K562 (cell line): ENCODE results near the gene MRRF. TPM values are rescaled to one million over a fixed set of nuclear protein-coding genes. Genes with fewer than 3 reads are reported as not detected.

Experiments
- ATAC-seq: fragments of 200-7000 bp; cut with Tn5 transposase; 3 replicates; pipeline ENCODE4 v1.9.1; 2020; ENCODE audit warnings: moderate library complexity
- BruUV-seq: library from RNA; stranded (reverse); fragments of 400-500 nt; replicated peaks from 2 replicates; lab custom pipeline; 2021; lab: Mats Ljungman, UMichigan
- CTCF ChIA-PET: fragments of 300-600 bp; formaldehyde crosslinking; extraction: SDS; loops from one replicate; lab custom pipeline; 2021; ENCODE audit warnings: low intra/inter-chr PET ratio; lab: Yijun Ruan, JAX
- POLR2A ChIA-PET: fragments of 300-600, 350-650 bp; sonication (Branson Sonifier 250); formaldehyde crosslinking; extraction: SDS; loops from one replicate; lab custom pipeline; 2021; ENCODE audit warnings: antibody characterized with exemption, inconsistent platforms; lab: Yijun Ruan, JAX
- DNase-seq, 4 experiments: peaks; one replicate each; pipeline versions ENCODE4 v3.0.0 to v3.0.0-alpha.2; 2011 to 2018; ENCODE audit warnings: low spot score in 3 of 4, mixed read lengths in 3 of 4; ENCODE audit errors: extremely low read depth in 1 of 4
- FAIRE-seq: peaks from 2 replicates; lab custom pipeline; 2011; peaks lifted over from hg19 to GRCh38; lab: Jason Lieb, UNC
- H2AFZ ChIP-seq: 2 replicates; pipeline ENCODE4 v1.6.0; 2011; ENCODE audit warnings: low read depth, low read length, control low read depth, inconsistent platforms
- H3K27ac ChIP-seq: fragments of 200-600 bp; 3 replicates; pipeline ENCODE4 v1.8.0; 2011; ENCODE audit warnings: low read depth, mild to moderate bottlenecking, control low read depth, inconsistent platforms, low read length, moderate library complexity, mixed read lengths; ENCODE audit errors: extremely low read depth
- H3K27me3 ChIP-seq, 2 experiments: fragments of 300-600 bp in 1 of 2; 2 replicates in 1 of 2; 3 replicates in 1 of 2; pipeline versions ENCODE4 v1.6.0 to v1.8.0; 2011; ENCODE audit warnings: inconsistent platforms in 2 of 2, low read length in 2 of 2, mild to moderate bottlenecking in 1 of 2, mixed read lengths in 1 of 2, moderate library complexity in 1 of 2; ENCODE audit not compliant: control insufficient read depth in 2 of 2, insufficient read depth in 2 of 2
- H3K36me3 ChIP-seq: fragments of 300-600 bp; 3 replicates; pipeline ENCODE4 v1.8.0; 2011; ENCODE audit warnings: mild to moderate bottlenecking, low read length, inconsistent platforms; ENCODE audit not compliant: control insufficient read depth, insufficient read depth
- H3K4me1 ChIP-seq, 2 experiments: fragments of 200-600 bp in 1 of 2; replicated peaks in 1 of 2; 2 replicates in 1 of 2; 3 replicates in 1 of 2; pipeline versions ENCODE4 v1.5.1 to v1.8.0; 2011; ENCODE audit warnings: inconsistent platforms in 2 of 2, low read length in 2 of 2, mild to moderate bottlenecking in 1 of 2, mixed read lengths in 1 of 2, moderate library complexity in 1 of 2; ENCODE audit not compliant: control insufficient read depth in 2 of 2, insufficient read depth in 2 of 2
- H3K4me2 ChIP-seq: 2 replicates; pipeline ENCODE4 v1.6.1; 2011; ENCODE audit warnings: low read length, control low read depth, inconsistent platforms, mixed read lengths; ENCODE audit not compliant: insufficient read depth
- H3K4me3 ChIP-seq: fragments of 200-600 bp; sonication (generic), shearing (Covaris generic); 2 replicates; pipeline ENCODE4 v1.5.1; 2016; ENCODE audit warnings: control low read depth, inconsistent platforms
- H3K79me2 ChIP-seq: fragments of 200-600 bp; 3 replicates; pipeline ENCODE4 v1.8.0; 2011; ENCODE audit warnings: low read length, inconsistent platforms; ENCODE audit not compliant: control insufficient read depth, insufficient read depth
- H3K9ac ChIP-seq, 2 experiments: 2 replicates each; pipeline versions ENCODE4 v1.6.0 to v1.6.1; 2011; ENCODE audit warnings: low read depth in 2 of 2, low read length in 2 of 2, control low read depth in 1 of 2, inconsistent platforms in 1 of 2, mild to moderate bottlenecking in 1 of 2, mixed read lengths in 1 of 2; ENCODE audit not compliant: insufficient read depth in 1 of 2
- H3K9me1 ChIP-seq: one replicate; pipeline ENCODE4 v1.6.0; 2011; ENCODE audit warnings: inconsistent platforms, mild to moderate bottlenecking, low read length, moderate library complexity; ENCODE audit not compliant: control insufficient read depth, insufficient read depth
- H3K9me3 ChIP-seq: replicated peaks from 2 replicates; pipeline ENCODE4 v1.5.1; 2011; ENCODE audit warnings: low read depth, low read length, inconsistent platforms; ENCODE audit not compliant: control insufficient read depth, insufficient read depth
- H4K20me1 ChIP-seq: replicated peaks from 2 replicates; pipeline ENCODE4 v1.6.1; 2011; ENCODE audit warnings: low read length, inconsistent platforms, mixed read lengths; ENCODE audit not compliant: control insufficient read depth, insufficient read depth
- BCOR ChIP-seq: fragments of 450-650 bp; IDR thresholded peaks from 2 replicates; pipeline ENCODE4 v1.6.1; 2016
- E4F1 ChIP-seq: fragments of 250-450 bp; sonication (Bioruptor Pico); IDR thresholded peaks from 2 replicates; pipeline ENCODE4 v1.5.0; 2021; ENCODE audit warnings: mild to moderate bottlenecking, borderline replicate concordance
- KDM1A ChIP-seq, 2 experiments: fragments of 450-650 bp; IDR thresholded peaks; 2 replicates each; pipeline ENCODE4 v1.6.1; 2016; ENCODE audit warnings: mild to moderate bottlenecking in 2 of 2
- MIER1 ChIP-seq: fragments of 450-650 bp; IDR thresholded peaks from 2 replicates; pipeline ENCODE4 v1.6.1; 2016; ENCODE audit warnings: antibody characterized with exemption, mild to moderate bottlenecking, low read depth
- NCOA4 ChIP-seq: fragments of 450-650 bp; IDR thresholded peaks from 2 replicates; pipeline ENCODE4 v1.6.1; 2018; ENCODE audit warnings: mild to moderate bottlenecking; ENCODE audit not compliant: partially characterized antibody
- NCOA6 ChIP-seq: fragments of 450-650 bp; IDR thresholded peaks from 2 replicates; pipeline ENCODE4 v1.6.1; 2017; ENCODE audit warnings: mild to moderate bottlenecking
- POLR2AphosphoS5 ChIP-seq: IDR thresholded peaks from 2 replicates; pipeline ENCODE4 v1.6.1; 2011; ENCODE audit warnings: mild to moderate bottlenecking, low read depth, low read length, moderate library complexity; ENCODE audit not compliant: control insufficient read depth, insufficient read depth
- PTBP1 ChIP-seq: fragments of 200-400 bp; formaldehyde crosslinking; IDR thresholded peaks from 2 replicates; pipeline ENCODE4 v1.6.1; 2017; ENCODE audit warnings: low read depth, low read length
- RBM25 ChIP-seq: fragments of 200-400 bp; formaldehyde crosslinking; IDR thresholded peaks from 2 replicates; pipeline ENCODE4 v1.6.1; 2018; ENCODE audit warnings: low read length, low read depth, moderate library complexity; ENCODE audit not compliant: severe bottlenecking
- SMARCA5 ChIP-seq: fragments of 450-650 bp; IDR thresholded peaks from 2 replicates; pipeline ENCODE4 v1.6.1; 2016
- SUPT5H ChIP-seq: fragments of 450-650 bp; IDR thresholded peaks from 2 replicates; pipeline ENCODE4 v1.6.1; 2016
- ZC3H11A ChIP-seq: IDR thresholded peaks from 2 replicates; pipeline ENCODE4 v1.6.1; 2012; ENCODE audit warnings: low read depth, low read length, improper control_type of control experiment
- ZFP36 ChIP-seq: fragments of 150-350 bp; IDR thresholded peaks from 2 replicates; pipeline ENCODE4 v1.6.1; 2018; ENCODE audit warnings: low read length, low read depth; ENCODE audit not compliant: partially characterized antibody
- ZNF134 ChIP-seq: fragments of 250-450 bp; sonication (Bioruptor Pico); conservative IDR thresholded peaks from 2 replicates; pipeline ENCODE4 v1.4.0; 2020
- ZNF561 ChIP-seq: fragments of 450-650 bp; formaldehyde crosslinking; conservative IDR thresholded peaks from 2 replicates; pipeline ENCODE4 v1.4.0; 2020; ENCODE audit warnings: mild to moderate bottlenecking, moderate library complexity
- WGBS: fragments of 100-300 bp; shearing (Covaris generic); methylation state at CpG from one replicate; pipeline ENCODE4 v1.1.6; 2016; ENCODE audit warnings: low coverage, mixed read lengths; ENCODE audit not compliant: insufficient coverage; ENCODE audit errors: missing lambda C conversion rate; 5-methylcytosine and 5-hydroxymethylcytosine counted together
- in situ Hi-C: fragments of 300-500 bp; cut with MboI; formaldehyde crosslinking; loops from 4 replicates; pipeline ENCODE4 v1.15.0; 2018; ENCODE audit warnings: inconsistent platforms, mixed read lengths
- intact Hi-C: fragments of 100-400 bp; cut with micrococcal nuclease; formaldehyde crosslinking; loops from 2 replicates; pipeline ENCODE4 v1.14.2; 2022
- polyA plus RNA-seq, 8 experiments: library from polyadenylated mRNA; depleted of rRNA in 4 of 8; stranded (reverse) in 5 of 8; unstranded in 3 of 8; fragments of >200 nt; fragmentation: Nextera tagmentation in 2 of 8; fragmentation: Illumina TruSeq in 1 of 8; extraction: Ambion mirVana in 2 of 8; extraction: Trizol in 1 of 8; gene quantifications; 2 replicates each; pipeline versions ENCODE4 v1.2.1 to v1.2.3, GENCODE V29; 2011 to 2014; ENCODE audit warnings: inconsistent platforms in 1 of 8, missing spikeins in 1 of 8
- total RNA-seq, 7 experiments: library from RNA; depleted of rRNA in 6 of 7; stranded (reverse); fragments of >200 nt in 6 of 7; fragmentation: Illumina TruSeq in 2 of 7; extraction: Trizol in 2 of 7; gene quantifications; 2 replicates each; pipeline versions ENCODE4 v1.2.1 to v1.2.3, GENCODE V29; 2011 to 2021; ENCODE audit warnings: low replicate concordance in 1 of 7
- TF ChIP-seq, protein P1 (sequence below): sonication (generic); formaldehyde crosslinking; IDR thresholded peaks from 2 replicates; pipeline ENCODE4 v1.8.0; 2022; ENCODE audit warnings: mild to moderate bottlenecking, missing genetic modification reagents

MRRF gene
- total and polyA plus RNA-seq, 9 of the 15 experiments (the other 6 are each of a cell fraction or from before 2014, with no cell fraction given), result 55.0 to 105 (median 81.2) TPM

DNA sequence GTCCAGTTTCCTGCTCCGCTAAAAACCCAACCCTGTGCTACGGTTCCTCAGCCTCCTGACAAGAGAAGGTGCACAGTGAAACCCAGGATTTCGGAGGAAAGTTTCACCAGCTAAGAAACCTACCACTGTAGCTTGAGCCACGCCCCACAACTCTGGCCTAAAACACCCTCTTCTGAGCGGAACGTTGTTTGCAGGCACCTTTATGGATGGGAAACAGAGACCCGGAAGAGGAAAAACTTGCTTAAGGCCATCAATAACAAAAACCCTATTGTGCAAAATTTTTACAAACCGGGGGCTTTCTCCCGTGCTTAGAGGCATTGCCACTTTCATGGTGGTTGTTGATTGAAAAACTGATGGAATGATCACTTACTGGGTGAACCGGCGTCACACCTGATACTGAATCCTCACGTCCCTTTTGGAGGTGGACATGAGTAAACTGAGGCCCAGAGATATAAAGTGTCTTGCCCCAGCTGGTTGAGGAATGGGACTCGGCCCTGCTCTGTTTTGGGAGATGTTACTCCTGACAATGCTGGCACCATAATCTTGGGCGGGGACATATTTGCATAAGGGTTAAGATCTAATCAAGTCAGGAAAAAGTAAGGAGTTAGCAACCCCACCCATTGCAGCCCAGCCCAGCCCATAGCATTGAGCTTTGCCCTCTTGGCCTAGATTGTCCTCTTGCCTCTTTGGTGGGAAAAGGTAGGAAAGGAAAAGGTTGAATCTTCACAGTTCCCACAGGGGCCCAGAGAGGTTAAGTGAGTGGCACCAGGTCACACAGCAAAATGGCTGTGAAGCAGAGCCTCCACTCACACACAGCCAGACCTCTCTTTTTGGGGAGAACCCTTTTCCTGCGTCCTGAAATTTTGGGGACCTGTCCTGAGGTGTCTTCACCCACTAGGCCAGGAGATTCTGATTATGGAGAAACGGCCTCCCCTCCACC lies 82.9 kb downstream of the MRRF start:
- no TSS peak for BruUV-seq
- no peaks in the 10 kb centered on the region for H3K9me1 ChIP-seq
- WGBS, result 25% methylated on average over 14 of the region's 16 CpGs
- ChIA-PET POLR2A (no interaction called here), CTCF (interaction anchor here (1.8 to 6.0 kb wide), 2 partner anchors 222 to 225 kb away, joined by 6 to 88 read pairs; no protein-coding TSS in a partner anchor)
- H3K36me3 ChIP-seq, result no peaks in the 10 kb centered on the region
- in situ Hi-C loops (loop anchor here (25.0 kb wide), 1 partner anchor 660 kb away; no protein-coding TSS in a partner anchor), intact Hi-C loops (no loop called here)
- H3K4me3 ChIP-seq, result no peak overlapping the region
- H3K4me2 ChIP-seq, result no peak overlapping the region
- ATAC-seq (no peak), FAIRE-seq (no peak), DNase-seq (no peak)
- TF ChIP-seq KDM1A (IDR thresholded peaks at IDR 0.05), result peak in 1 of 2 experiments; percentile 47; a peak in 2 of 4 replicates
- no peak for TF ChIP-seq ZC3H11A
- TF ChIP-seq SMARCA5, result 0 out of 2 replicates have a peak, but pooled peaks have one; percentile 19
- TF ChIP-seq, protein P1, sequence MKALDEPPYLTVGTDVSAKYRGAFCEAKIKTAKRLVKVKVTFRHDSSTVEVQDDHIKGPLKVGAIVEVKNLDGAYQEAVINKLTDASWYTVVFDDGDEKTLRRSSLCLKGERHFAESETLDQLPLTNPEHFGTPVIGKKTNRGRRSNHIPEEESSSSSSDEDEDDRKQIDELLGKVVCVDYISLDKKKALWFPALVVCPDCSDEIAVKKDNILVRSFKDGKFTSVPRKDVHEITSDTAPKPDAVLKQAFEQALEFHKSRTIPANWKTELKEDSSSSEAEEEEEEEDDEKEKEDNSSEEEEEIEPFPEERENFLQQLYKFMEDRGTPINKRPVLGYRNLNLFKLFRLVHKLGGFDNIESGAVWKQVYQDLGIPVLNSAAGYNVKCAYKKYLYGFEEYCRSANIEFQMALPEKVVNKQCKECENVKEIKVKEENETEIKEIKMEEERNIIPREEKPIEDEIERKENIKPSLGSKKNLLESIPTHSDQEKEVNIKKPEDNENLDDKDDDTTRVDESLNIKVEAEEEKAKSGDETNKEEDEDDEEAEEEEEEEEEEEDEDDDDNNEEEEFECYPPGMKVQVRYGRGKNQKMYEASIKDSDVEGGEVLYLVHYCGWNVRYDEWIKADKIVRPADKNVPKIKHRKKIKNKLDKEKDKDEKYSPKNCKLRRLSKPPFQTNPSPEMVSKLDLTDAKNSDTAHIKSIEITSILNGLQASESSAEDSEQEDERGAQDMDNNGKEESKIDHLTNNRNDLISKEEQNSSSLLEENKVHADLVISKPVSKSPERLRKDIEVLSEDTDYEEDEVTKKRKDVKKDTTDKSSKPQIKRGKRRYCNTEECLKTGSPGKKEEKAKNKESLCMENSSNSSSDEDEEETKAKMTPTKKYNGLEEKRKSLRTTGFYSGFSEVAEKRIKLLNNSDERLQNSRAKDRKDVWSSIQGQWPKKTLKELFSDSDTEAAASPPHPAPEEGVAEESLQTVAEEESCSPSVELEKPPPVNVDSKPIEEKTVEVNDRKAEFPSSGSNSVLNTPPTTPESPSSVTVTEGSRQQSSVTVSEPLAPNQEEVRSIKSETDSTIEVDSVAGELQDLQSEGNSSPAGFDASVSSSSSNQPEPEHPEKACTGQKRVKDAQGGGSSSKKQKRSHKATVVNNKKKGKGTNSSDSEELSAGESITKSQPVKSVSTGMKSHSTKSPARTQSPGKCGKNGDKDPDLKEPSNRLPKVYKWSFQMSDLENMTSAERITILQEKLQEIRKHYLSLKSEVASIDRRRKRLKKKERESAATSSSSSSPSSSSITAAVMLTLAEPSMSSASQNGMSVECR (CRISPR knock-in tag), result no peak
- peak; percentile 86 for TF ChIP-seq ZFP36
- TF ChIP-seq NCOA4, result no peak
- no peak for TF ChIP-seq ZNF561
- TF ChIP-seq E4F1, result no peak
- TF ChIP-seq RBM25, result peak; percentile 90
- TF ChIP-seq ZNF134, result no peak
- TF ChIP-seq SUPT5H, result no peak
- TF ChIP-seq NCOA6, result no peak
- peak; percentile 69 for TF ChIP-seq BCOR
- TF ChIP-seq PTBP1, result 0 out of 2 replicates have a peak, but pooled peaks have one; percentile 41
- no peak for TF ChIP-seq MIER1
- TF ChIP-seq POLR2AphosphoS5, result no peak
- peaks cover 0 to 4% of the 10 kb centered on the region in 2 experiments; a peak in 1 of 5 replicates for H3K4me1 ChIP-seq
- H3K27me3 ChIP-seq, result peaks cover 0 to 10% of the 10 kb centered on the region in 2 experiments; a peak in 2 of 5 replicates
- no peak overlapping the region for H3K9ac ChIP-seq
- no peak overlapping the region for H3K27ac ChIP-seq
- peak overlapping the region; percentile 37; the same call in 1 of the 2 replicates for H2AFZ ChIP-seq
- no peaks in the 10 kb centered on the region; the same call in 1 of the 2 replicates for H4K20me1 ChIP-seq
- no peaks in the 10 kb centered on the region for H3K9me3 ChIP-seq
- H3K79me2 ChIP-seq, result no peaks in the 10 kb centered on the region
